Measurements from ENCODE around the gene ACOX2.

Gene ACOX2

DNA sequence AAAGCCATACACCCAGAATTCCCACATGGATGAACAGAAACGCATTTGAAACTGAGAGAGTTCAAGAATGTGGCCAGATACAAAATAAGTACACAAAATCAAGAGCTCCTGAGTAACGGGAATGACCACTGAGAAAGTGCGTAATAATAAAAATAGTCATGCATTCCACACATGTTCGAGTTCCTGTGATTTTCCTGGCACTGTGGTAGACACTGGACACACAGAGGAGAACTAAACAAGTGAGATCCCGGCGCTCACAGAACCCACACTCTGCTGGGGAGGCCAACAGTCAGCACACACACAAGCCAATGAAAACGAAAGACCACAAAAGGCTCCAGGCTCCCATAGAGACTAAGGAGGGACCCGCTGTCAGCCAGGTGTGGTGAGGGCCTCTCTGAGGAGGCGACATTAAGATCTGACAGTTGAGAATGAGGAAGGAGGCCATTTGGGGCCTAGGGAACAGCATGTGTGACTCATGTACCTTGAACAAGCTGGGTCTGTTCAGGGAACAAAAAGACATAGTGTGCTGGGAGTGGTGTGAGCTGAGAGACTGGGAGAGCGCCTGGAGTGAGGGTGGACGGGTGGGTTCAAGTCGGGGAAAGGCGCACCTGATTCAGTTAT, 35.1 kb upstream of the ACOX2 start:
- no peaks in the 10 kb centered on the region for H3K36me3 Mint-ChIP-seq
- H3K4me1 Mint-ChIP-seq = peaks cover 10% of the 10 kb centered on the region
- H3K9me3 Mint-ChIP-seq = no peaks in the 10 kb centered on the region
- H3K27me3 Mint-ChIP-seq = peaks cover 23% of the 10 kb centered on the region
- no peak overlapping the region for H3K27ac Mint-ChIP-seq
- ATAC-seq = no peak
- H3K4me3 Mint-ChIP-seq = no peak overlapping the region

GRCh38 chr3:58570851-58571250, 33.9 kb upstream of the ACOX2 start:
- ATAC-seq = no peak
- Mint-ChIP-seq H3K27ac (no peak overlapping the region), H3K4me3 (no peak overlapping the region), H3K36me3 (no peaks in the 10 kb centered on the region), H3K9me3 (no peaks in the 10 kb centered on the region), H3K4me1 (peaks cover 10% of the 10 kb centered on the region), H3K27me3 (peaks cover 17% of the 10 kb centered on the region)

DNA sequence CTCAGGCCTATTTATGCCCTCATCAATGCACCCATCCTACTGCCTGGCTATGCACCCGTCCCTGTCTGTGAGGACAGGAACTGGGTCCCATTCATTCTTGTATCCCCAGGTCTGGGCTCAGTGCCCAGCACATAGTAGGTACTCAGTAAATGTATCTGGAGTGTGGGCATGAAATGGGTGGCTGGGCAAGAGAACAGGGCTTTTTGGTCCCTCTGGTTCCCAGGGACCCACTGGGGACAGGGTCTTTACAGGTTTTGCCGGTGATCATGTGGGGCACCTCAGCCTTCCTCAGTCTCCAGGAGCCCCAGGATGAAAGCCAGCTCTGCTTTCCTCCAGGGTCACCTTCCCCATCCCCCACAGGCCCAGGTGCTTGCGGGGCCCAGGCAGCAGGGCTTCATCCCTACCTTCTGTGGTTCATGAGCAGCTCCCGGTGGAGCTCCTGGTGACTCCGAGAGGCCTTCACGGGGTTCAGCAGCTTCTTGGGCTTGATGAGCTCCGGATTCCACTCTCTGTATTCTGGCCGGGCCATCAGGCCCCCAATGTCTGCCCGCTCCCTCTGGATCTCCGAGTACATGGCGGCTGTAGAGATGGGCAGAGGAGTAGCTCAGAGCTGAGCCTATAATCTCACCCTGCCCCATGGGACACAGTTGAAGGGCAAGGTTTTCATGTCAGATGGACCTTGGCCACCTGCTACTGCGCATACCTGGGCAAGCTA, 32.5 kb upstream of the ACOX2 start:
- Mint-ChIP-seq H3K27ac (peak overlapping the region; percentile 56), H3K27me3 (peaks cover 14% of the 10 kb centered on the region), H3K9me3 (no peaks in the 10 kb centered on the region), H3K4me3 (peak overlapping the region; percentile 67), H3K36me3 (no peaks in the 10 kb centered on the region), H3K4me1 (peaks cover 10% of the 10 kb centered on the region)
- ATAC-seq = no peak

DNA sequence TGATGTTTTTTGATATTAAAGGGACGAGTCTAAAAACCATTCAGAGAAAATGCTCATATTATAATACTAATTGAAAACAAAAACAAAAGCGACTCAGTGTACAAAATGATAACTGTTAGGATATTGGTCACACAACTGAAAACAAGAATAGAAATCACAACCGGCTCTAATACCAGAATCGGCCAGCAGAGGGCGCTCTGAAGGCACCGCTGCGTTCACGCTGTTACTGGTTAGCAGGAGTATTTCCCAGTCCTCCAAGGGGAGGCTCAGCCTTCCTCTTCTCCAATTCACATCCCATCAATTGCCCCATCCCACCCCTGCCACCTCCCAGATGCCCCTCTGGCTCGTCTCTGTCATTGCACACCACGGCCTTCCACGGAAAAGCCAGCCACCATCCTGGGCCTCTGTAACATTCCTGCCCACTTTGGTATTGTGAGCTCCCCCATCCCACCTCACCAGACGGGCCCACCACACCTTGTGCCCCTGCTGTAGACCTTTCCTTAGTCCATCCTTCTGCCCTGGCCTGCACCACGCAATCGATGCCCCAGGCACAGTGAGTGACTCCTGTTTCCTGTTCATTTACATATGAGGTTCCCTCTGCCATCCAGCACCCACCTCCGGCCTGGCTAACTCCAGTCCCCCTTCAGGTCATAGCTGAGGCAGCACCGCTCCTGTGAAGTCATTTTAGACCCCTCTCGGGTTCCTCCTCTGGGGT, 31.7 kb upstream of the ACOX2 start:
- Mint-ChIP-seq H3K36me3 (no peaks in the 10 kb centered on the region), H3K4me3 (peak overlapping the region; percentile 67), H3K9me3 (no peaks in the 10 kb centered on the region), H3K27me3 (peaks cover 11% of the 10 kb centered on the region), H3K27ac (peak overlapping the region; percentile 56), H3K4me1 (peaks cover 10% of the 10 kb centered on the region)
- peak; percentile 46 for ATAC-seq

GRCh38 chr3:58567251-58567515, 30.2 kb upstream of the ACOX2 start:
- H3K9me3 Mint-ChIP-seq = no peaks in the 10 kb centered on the region
- H3K27ac Mint-ChIP-seq = no peak overlapping the region
- peaks cover 10% of the 10 kb centered on the region for H3K4me1 Mint-ChIP-seq
- no peak for ATAC-seq
- peaks cover 19% of the 10 kb centered on the region for H3K27me3 Mint-ChIP-seq
- no peaks in the 10 kb centered on the region for H3K36me3 Mint-ChIP-seq
- no peak overlapping the region for H3K4me3 Mint-ChIP-seq

DNA sequence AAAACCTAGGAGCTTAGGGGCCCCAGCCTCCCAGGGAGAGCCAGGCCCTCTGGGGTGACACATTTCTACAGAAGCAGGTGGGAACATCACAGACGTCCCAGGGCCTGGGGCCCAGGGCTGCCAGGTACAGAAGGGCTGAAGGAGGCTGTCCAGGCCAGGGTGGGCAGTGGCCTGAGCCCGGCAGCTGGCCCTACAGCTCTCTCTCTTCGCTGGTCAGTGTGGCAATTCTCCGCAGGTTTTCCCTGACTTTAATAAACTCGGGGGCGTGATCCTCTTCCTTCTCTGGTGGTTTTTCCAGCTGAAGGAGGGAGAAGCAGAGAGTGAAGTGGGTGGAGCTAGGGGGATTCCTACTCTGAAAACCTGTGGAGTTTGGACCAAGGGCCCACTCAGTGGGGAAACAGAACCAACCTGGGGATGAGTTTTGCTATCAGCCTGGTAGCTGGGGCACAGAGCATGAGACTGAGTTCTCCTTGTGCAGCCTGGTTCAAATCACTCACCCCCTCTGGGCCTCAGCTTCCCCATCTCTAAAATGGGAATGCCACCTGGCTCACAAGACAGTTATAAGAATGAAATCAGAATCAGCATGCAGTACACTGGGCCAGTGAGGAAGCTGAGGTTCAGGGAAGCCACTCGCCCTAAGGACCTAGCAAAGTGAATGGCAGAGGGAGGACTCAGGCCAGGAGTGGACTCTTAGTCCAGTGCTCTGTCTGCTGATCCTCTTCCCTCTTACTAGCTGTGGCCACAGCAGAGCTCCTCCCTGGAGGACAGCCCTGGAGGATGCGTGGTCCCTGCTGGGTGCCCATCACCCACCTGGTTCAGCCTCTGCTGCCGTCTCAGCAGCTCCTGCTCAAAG, 29.6 kb upstream of the ACOX2 start:
- no peak overlapping the region for H3K4me3 Mint-ChIP-seq
- H3K27ac Mint-ChIP-seq = no peak overlapping the region
- H3K9me3 Mint-ChIP-seq = no peaks in the 10 kb centered on the region
- peaks cover 16% of the 10 kb centered on the region for H3K27me3 Mint-ChIP-seq
- ATAC-seq = no peak
- no peaks in the 10 kb centered on the region for H3K36me3 Mint-ChIP-seq
- H3K4me1 Mint-ChIP-seq = peaks cover 10% of the 10 kb centered on the region

GRCh38 chr3:58565621-58566397, 28.8 kb upstream of the ACOX2 start:
- Mint-ChIP-seq H3K9me3 (no peaks in the 10 kb centered on the region), H3K27ac (no peak overlapping the region), H3K4me1 (peaks cover 10% of the 10 kb centered on the region), H3K27me3 (peaks cover 16% of the 10 kb centered on the region), H3K36me3 (no peaks in the 10 kb centered on the region), H3K4me3 (no peak overlapping the region)
- ATAC-seq = no peak

DNA sequence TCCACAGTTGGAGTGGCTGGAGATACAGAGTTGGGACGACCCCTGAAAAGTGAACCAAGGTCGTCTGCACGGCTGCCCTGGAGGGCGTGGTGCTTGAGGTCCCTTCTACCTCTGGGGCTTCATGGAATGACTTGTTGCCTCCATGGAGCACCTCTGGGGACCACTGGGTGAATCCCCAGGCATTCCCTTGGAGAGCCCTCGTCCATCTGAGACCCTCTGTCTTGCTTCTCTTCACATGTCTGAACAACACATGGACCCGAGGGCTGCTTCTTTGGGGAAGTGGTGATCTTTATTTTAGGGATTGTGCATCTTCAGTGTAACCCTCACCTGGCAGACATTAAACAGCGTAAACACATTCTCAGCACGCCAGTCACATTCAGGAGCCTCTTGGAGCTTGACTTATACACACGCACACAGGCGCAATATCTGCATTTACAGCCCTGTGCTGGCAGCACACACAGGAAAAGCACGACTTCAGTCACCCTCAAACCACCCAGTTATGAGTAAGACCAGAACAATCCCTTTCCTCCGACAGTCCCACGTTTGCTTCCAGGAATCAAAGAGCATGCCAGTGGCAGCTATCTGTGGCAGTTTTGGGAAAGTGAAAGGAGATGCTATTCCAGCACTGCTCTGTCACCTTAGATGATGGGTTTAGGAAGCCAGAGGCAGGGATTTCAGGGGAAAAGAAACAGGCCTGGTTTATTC, 27.6 kb upstream of the ACOX2 start:
- H3K4me3 Mint-ChIP-seq = no peak overlapping the region
- H3K9me3 Mint-ChIP-seq = no peaks in the 10 kb centered on the region
- no peak overlapping the region for H3K27ac Mint-ChIP-seq
- H3K4me1 Mint-ChIP-seq = peaks cover 10% of the 10 kb centered on the region
- no peaks in the 10 kb centered on the region for H3K36me3 Mint-ChIP-seq
- peaks cover 16% of the 10 kb centered on the region for H3K27me3 Mint-ChIP-seq
- ATAC-seq = no peak

DNA sequence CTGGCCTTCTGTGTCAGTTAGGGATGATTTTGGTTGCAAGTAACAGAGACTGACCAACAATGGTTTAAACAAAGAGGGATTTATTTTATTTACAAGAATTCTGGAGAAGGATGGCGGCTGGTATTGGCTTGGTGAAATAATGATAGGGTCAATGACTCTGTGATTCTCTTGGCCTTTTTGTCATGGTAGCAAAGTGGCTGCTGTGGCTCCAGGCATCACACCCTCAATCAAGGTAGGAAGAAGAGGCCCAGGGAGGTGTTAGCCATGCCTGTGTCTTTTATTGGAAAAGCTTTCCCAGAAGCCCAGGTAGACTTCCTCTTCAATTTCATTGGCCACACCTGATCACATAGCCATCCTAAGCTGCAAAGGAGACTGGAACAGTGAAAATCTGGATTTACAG, 27.1 kb upstream of the ACOX2 start:
- Mint-ChIP-seq H3K4me3 (no peak overlapping the region), H3K9me3 (no peaks in the 10 kb centered on the region), H3K36me3 (no peaks in the 10 kb centered on the region), H3K27me3 (peaks cover 16% of the 10 kb centered on the region), H3K27ac (no peak overlapping the region), H3K4me1 (peaks cover 8% of the 10 kb centered on the region)
- no peak for ATAC-seq

DNA sequence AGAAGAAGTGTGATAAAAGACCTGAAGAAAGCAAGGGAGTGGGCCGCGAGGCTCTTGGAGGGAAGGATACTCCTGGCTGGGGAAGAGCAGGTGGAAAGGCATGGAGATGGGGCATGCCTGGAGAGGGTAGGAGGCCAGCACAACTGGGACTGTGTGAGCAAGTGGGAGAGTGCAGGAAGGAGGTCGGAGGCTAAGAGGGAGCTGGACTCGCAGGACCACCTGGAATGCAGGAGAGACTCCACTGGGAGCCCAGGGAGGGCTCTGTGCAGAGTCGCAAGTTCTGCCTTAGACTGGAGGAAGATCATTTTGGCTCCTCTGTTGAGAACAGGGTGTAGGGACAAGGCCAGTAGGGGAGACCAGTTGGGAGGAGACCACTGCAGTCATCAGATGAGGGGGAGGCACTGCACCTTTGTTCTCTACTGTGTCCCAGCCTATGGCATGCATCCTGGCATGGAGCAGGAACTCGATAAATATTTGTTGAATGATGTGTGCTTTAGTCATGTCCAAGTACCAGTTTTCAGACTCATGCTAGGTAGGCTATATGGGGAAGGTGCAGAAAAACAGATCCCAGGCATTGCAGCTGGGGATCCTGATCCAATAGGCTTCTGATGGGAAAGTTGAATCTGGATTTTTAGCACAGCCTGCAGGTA, 26.5 kb upstream of the ACOX2 start:
- no peaks in the 10 kb centered on the region for H3K9me3 Mint-ChIP-seq
- no peak overlapping the region for H3K4me3 Mint-ChIP-seq
- no peak for ATAC-seq
- peaks cover 16% of the 10 kb centered on the region for H3K27me3 Mint-ChIP-seq
- no peak overlapping the region for H3K27ac Mint-ChIP-seq
- peaks cover 2% of the 10 kb centered on the region for H3K4me1 Mint-ChIP-seq
- no peaks in the 10 kb centered on the region for H3K36me3 Mint-ChIP-seq

- Mint-ChIP-seq H3K4me1 (no peaks in the 10 kb centered on the region), H3K4me3 (no peak overlapping the region), H3K9me3 (no peaks in the 10 kb centered on the region), H3K36me3 (no peaks in the 10 kb centered on the region), H3K27ac (no peak overlapping the region), H3K27me3 (peaks cover 16% of the 10 kb centered on the region)
- no peak for ATAC-seq
Observed at GRCh38 chr3:58562498-58562897, 25.5 kb upstream of the ACOX2 start.

GRCh38 chr3:58560771-58561311, 23.9 kb upstream of the ACOX2 start:
- no peak for ATAC-seq
- H3K27ac Mint-ChIP-seq = no peak overlapping the region

DNA sequence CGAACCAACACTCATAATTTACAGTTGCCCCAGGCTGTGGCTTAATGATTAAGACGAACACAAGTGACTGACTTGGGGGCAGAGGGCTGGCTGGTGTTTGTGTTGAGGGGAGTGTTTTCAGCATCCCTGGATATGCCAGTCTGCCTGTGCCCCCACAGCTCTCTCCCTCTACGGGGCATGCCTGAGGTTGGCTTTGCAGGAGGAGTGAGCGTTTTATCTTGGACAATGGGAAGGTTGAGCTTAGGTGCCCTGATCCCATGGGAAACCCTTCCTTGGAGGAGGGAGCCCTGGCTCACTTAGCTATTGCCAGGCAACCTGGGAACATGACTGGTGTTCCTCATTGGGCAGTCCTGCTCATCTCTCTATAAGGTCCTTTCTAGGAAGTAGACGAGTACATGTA, 22.6 kb upstream of the ACOX2 start:
- Mint-ChIP-seq H3K36me3 (no peaks in the 10 kb centered on the region), H3K4me1 (no peaks in the 10 kb centered on the region), H3K9me3 (no peaks in the 10 kb centered on the region), H3K27me3 (peaks cover 25% of the 10 kb centered on the region), H3K4me3 (no peak overlapping the region), H3K27ac (no peak overlapping the region)
- no peak for ATAC-seq

More at GRCh38 chr3:58560771-58561311, 23.9 kb upstream of the ACOX2 start:
- no peak overlapping the region for H3K4me3 Mint-ChIP-seq
- H3K27me3 Mint-ChIP-seq = peaks cover 25% of the 10 kb centered on the region
- H3K4me1 Mint-ChIP-seq = no peaks in the 10 kb centered on the region
- no peaks in the 10 kb centered on the region for H3K36me3 Mint-ChIP-seq
- H3K9me3 Mint-ChIP-seq = no peaks in the 10 kb centered on the region

DNA sequence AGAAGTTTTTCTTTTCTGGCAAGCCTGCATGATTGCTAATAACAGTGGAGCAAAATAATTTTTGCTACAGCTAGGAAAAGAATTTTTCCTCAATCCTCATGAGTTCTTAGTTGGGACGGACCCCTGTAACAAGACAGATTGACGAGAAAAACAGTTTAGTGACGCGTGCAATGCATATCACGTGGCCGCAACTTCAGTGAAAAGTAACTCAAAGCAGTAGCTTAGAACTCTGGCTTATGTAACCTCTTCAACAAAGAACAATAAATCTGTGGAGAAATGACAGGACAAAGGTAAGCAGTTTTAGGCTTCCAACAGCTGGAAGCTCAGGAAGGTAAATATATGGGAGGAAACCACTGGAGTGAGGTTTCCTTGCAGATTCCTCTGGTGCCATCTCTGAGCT, 20.5 kb upstream of the ACOX2 start:
- no peaks in the 10 kb centered on the region for H3K9me3 Mint-ChIP-seq
- H3K36me3 Mint-ChIP-seq = no peaks in the 10 kb centered on the region
- no peak overlapping the region for H3K4me3 Mint-ChIP-seq
- H3K4me1 Mint-ChIP-seq = no peaks in the 10 kb centered on the region
- H3K27ac Mint-ChIP-seq = no peak overlapping the region
- no peak for ATAC-seq
- peaks cover 10% of the 10 kb centered on the region for H3K27me3 Mint-ChIP-seq

All from stimulated activated memory B cell treated with anti-CD40 and anti-IgM and Interleukin-4, amounts not matched to agents 10 μg/mL and 1 μg/mL and 100 μg/mL, for 72 hours (primary cell).